ENCODE data around the gene ERP27. TPM values are rescaled to one million over a fixed set of nuclear protein-coding genes. Genes with fewer than 3 reads are reported as not detected.

The ERP27 gene
- total and polyA plus RNA-seq, 2 of the 8 experiments (the other 6 are each of a cell fraction or from before 2014, with no cell fraction given): not detected

DNA sequence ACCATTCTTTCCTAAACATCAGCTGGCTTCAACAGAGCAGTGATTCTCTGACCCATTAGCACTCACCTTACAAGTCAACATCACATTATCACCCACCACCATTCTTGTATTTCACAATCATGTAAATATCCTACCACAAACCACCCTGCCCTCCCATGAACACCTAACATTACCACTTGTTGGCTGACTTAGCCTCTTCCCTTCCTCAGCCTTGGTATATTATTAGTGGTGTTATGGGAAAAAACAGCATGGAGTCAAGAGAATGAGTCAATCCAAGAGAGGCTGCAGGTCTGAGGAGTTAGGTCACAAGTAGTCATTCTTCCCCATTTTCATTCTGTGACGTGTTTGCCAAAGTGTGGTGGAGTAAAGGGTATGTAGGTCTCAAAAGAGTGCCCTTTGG lies 30.4 kb downstream of the ERP27 start (continued):
- TF ChIP-seq CHD7 (IDR thresholded peaks at IDR 0.05; ENCODE audit: insufficient replicate concordance, low read length) (no peak), SIX5 (IDR thresholded peaks at IDR 0.05; ENCODE audit: low read depth, low read length) (no peak), BCL11A (IDR thresholded peaks at IDR 0.05; ENCODE audit: low read depth in 2 of 2, low read length in 2 of 2) (no peak), RBBP5 (IDR thresholded peaks at IDR 0.05; ENCODE audit: borderline replicate concordance, low read depth, low read length) (no peak), SUZ12 (IDR thresholded peaks at IDR 0.05; ENCODE audit: low read length) (no peak)

All from H1 (cell line).